Measurements from ENCODE around the gene IGIP.
A peak's percentile ranks its signal among the peaks of the same experiment; 100 is the strongest.

Gene IGIP

DNA sequence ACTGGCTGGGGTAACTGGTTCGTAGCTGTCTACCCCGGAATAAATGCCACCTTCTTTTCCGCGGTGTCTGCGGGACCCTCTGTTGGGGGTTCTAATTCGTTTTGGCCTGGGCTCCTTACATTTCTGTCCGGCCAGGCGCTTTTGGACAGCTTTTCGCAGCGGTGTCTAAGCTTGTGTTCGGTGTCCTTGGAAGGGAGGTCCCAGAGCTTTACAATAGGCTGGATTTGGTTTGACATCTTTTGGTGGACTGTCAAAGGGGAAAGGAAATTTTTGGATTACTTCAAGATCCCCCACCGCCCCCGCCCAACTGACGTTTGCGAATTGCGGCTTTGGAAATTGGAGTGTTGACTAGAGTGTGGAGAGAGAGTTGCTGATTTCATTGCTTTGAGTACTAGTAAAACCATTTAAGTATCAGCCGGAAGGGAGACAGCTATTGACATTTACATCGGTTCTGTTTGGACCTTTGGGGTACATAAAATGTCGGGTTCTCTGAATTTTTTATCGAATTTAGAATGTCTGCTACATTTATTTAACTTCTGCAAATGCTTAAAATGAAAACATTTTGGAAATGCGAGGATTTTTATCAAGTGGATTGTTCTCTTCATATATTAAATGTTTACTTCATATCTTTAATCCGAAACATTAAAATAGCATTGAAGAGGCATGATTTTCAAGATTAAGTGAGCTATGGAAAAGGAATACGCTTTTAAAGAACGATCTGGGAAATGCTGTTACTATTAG is 16.5 kb upstream of the IGIP start:
- Histone ChIP-seq H3K27me3 (peaks cover 88% of the 10 kb centered on the region), H3K9me3 (no peaks in the 10 kb centered on the region), H3K4me1 (ENCODE audit: control insufficient read depth in 1 of 2, insufficient read depth in 1 of 2, low read depth in 1 of 2, low read length in 1 of 2) (peaks cover 21 to 40% of the 10 kb centered on the region in 2 experiments), H3K36me3 (no peaks in the 10 kb centered on the region), H3K4me3 (ENCODE audit: low read depth in 1 of 2, low read length in 1 of 2) (peak overlapping the region in 1 of 2 experiments; percentile 74), H3K27ac (no peak overlapping the region)
- TF ChIP-seq, protein P1, sequence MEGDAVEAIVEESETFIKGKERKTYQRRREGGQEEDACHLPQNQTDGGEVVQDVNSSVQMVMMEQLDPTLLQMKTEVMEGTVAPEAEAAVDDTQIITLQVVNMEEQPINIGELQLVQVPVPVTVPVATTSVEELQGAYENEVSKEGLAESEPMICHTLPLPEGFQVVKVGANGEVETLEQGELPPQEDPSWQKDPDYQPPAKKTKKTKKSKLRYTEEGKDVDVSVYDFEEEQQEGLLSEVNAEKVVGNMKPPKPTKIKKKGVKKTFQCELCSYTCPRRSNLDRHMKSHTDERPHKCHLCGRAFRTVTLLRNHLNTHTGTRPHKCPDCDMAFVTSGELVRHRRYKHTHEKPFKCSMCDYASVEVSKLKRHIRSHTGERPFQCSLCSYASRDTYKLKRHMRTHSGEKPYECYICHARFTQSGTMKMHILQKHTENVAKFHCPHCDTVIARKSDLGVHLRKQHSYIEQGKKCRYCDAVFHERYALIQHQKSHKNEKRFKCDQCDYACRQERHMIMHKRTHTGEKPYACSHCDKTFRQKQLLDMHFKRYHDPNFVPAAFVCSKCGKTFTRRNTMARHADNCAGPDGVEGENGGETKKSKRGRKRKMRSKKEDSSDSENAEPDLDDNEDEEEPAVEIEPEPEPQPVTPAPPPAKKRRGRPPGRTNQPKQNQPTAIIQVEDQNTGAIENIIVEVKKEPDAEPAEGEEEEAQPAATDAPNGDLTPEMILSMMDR (IDR thresholded peaks at IDR 0.05), result no peak

DNA sequence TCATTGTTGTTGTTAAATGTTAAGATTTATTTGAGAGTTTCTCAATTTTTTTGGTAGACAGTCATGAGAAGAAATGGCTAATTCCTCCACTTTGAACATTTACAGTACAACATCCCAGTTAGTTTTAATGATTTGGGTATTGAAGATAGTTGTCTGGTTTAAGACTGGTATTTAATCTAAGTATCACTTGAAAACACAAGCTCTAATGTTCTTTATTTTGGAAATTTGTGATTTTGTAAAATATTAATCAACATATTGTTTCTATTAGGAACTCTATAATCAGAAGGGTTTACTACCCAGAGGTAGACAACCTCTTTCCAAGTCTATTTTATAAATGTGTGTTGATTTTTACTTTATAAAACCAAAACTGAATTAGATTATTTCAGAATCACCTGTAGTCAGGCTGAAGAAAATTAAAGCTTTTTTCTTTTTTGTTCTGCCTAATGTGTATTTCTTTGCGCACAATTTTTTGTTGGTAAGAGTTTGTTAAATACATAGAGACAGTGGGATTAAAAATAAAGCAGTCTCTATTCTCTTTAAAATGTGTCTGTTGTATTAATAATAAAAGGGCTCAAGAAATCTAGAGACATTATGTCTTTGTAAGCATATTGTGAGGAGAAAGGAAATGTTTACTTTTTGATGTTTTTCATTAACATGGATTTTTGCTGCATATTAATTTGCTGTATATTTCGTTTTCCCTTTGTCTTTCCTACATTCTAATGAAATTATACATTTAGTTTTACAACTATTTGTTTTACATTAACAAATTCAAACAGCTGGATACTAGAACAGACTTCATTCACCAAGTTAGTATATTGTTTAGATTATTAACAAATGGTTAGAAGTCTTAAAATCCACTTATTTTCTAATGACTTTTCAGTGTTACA is 15.7 kb upstream of the IGIP start:
- Histone ChIP-seq H3K9me3 (no peaks in the 10 kb centered on the region), H3K4me1 (ENCODE audit: control insufficient read depth in 1 of 2, insufficient read depth in 1 of 2, low read depth in 1 of 2, low read length in 1 of 2) (peaks cover 27 to 46% of the 10 kb centered on the region in 2 experiments), H3K27ac (no peak overlapping the region), H3K27me3 (peaks cover 80% of the 10 kb centered on the region), H3K36me3 (no peaks in the 10 kb centered on the region), H3K4me3 (ENCODE audit: low read depth in 1 of 2, low read length in 1 of 2) (no peak overlapping the region)
- TF ChIP-seq, protein P1 (IDR thresholded peaks at IDR 0.05), result no peak

DNA sequence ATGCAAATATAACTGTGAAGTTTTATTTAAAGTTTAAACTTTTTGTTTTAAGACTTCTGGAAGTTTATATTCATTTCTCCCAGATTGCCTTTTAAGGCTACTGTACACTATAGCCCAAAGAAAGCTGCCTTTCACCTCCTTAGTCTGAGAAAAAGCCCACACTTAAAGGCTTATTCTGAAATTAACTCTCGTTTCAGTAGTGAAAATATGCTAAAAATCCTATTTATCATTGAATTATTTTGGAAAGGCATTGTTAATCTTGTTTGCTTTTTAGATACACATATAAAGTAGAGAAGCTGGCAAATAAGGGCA is 15.1 kb upstream of the IGIP start:
- H3K27ac ChIP-seq, result no peak overlapping the region
- H3K4me1 ChIP-seq (ENCODE audit: control insufficient read depth in 1 of 2, insufficient read depth in 1 of 2, low read depth in 1 of 2, low read length in 1 of 2), result peaks cover 30 to 52% of the 10 kb centered on the region in 2 experiments
- H3K27me3 ChIP-seq, result peaks cover 74% of the 10 kb centered on the region
- H3K9me3 ChIP-seq, result no peaks in the 10 kb centered on the region
- H3K36me3 ChIP-seq, result no peaks in the 10 kb centered on the region
- TF ChIP-seq, protein P1 (IDR thresholded peaks at IDR 0.05), result no peak
- H3K4me3 ChIP-seq (ENCODE audit: low read depth in 1 of 2, low read length in 1 of 2), result no peak overlapping the region

DNA sequence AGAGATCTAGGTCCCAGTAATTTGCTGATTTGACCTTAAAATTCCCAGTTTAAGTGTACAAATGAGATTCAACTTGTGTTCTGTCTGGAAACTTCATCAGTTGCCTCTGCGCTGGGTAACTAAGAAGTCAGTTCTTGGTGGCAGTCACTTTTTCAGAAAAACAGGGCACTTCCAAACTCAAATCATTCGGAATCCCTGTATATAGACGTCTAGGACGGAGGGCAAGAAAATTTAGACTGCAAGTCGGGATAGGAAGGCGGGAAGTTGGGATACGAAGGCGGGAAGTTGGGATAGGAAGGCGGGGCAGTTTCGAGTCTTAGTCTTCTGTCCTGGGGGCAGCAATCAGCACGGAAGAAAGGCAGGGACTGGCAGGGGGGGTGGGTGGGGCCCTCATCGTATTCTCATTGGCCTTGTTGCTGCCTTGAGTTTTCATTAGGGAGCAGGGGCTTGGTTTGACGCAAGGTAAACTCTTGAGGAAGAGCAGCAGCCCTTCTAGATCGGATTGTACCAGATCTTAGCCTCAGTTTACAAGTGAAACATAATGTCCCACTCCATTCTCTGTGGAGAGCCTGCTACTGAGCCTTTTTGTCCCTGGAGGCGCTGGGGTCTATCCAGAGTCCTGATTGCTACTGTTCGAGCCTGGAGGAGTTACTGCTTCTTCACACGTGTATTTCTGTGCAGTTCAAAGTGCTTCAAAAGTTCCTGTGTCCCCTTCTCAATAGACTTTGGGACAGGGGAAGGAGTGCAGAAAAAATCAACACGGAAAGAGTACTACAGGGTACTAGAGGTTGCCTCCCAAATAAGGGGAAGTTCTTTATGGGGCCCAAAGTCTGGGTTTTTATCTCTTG is 14.5 kb upstream of the IGIP start:
- peaks cover 30 to 56% of the 10 kb centered on the region in 2 experiments for H3K4me1 ChIP-seq (ENCODE audit: control insufficient read depth in 1 of 2, insufficient read depth in 1 of 2, low read depth in 1 of 2, low read length in 1 of 2)
- no peak overlapping the region for H3K27ac ChIP-seq
- H3K9me3 ChIP-seq, result no peaks in the 10 kb centered on the region
- peaks cover 68% of the 10 kb centered on the region for H3K27me3 ChIP-seq
- no peak overlapping the region for H3K4me3 ChIP-seq (ENCODE audit: low read depth in 1 of 2, low read length in 1 of 2)
- TF ChIP-seq, protein P1 (IDR thresholded peaks at IDR 0.05), result no peak
- H3K36me3 ChIP-seq, result no peaks in the 10 kb centered on the region

DNA sequence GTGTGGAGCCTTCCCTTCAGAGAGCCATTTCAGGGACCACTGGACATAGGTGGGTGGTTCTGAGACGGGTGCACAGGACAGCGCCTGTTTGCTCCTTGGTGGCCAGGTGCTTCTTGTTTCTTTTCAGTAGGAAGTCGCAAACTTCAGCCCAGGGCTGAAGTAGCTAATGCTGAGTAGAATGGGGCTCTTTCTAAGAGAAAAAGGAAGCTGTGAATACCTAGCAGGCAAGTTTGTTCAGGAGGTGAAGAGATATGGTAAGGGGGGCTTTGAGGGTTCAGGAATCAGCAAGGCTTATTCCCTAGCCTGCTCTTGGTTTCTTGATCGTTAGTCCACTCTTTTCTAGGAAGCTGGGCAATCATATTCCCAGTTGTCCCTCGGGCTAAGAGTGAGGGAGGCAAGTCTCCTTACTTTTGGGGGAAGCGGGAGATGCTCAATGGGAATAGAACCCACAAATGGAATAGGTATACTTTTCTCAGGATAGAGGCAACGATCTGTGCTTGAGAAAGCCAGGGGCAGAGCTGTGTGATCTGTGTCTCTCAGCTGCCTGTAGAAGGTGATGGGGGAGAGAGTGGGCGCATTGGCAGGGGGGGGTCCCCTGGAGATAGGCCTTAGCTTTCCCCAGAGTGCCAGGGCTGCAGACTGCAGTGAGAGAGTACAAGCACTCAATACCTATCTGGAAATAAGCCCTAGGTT is 13.7 kb upstream of the IGIP start:
- Histone ChIP-seq H3K27me3 (peaks cover 61% of the 10 kb centered on the region), H3K4me1 (ENCODE audit: control insufficient read depth in 1 of 2, insufficient read depth in 1 of 2, low read depth in 1 of 2, low read length in 1 of 2) (peaks cover 26 to 50% of the 10 kb centered on the region in 2 experiments), H3K9me3 (no peaks in the 10 kb centered on the region), H3K36me3 (no peaks in the 10 kb centered on the region), H3K27ac (no peak overlapping the region), H3K4me3 (ENCODE audit: low read depth in 1 of 2, low read length in 1 of 2) (no peak overlapping the region)
- TF ChIP-seq, protein P1 (IDR thresholded peaks at IDR 0.05), result no peak
